IMR-90 (cell line): ENCODE measurements around the gene SEZ6L.

Experiments used
- BHLHE40 ChIP-seq: fragments of 150-350 bp; IDR thresholded peaks from 2 replicates; pipeline ENCODE4 v1.6.1; 2016; ENCODE audit warnings: mild to moderate bottlenecking, low read depth, low read length
- CTCF ChIP-seq: conservative IDR thresholded peaks from 2 replicates; pipeline ENCODE4 v1.5.1; 2012; ENCODE audit warnings: mild to moderate bottlenecking, low read depth, low read length, improper control_type of control experiment
- RAD21 ChIP-seq: IDR thresholded peaks from 2 replicates; pipeline ENCODE4 v1.6.1; 2012; ENCODE audit warnings: low read length, improper control_type of control experiment
- USF2 ChIP-seq: fragments of 150-350 bp; IDR thresholded peaks from 2 replicates; pipeline ENCODE4 v1.6.1; 2017; ENCODE audit warnings: mild to moderate bottlenecking, antibody characterized with exemption, low read length, low read depth

GRCh38 chr22:26428515-26429457 is 259.5 kb downstream of the SEZ6L start, which contains the start of gene ASPHD2:
- TF ChIP-seq USF2, result no peak
- no peak for TF ChIP-seq CTCF
- no peak for TF ChIP-seq RAD21
- TF ChIP-seq BHLHE40, result no peak
